Measurements from ENCODE around the gene RAD21L1.

GRCh38 chr20:1280195-1281102 lies 54.6 kb downstream of the RAD21L1 start:
- TF ChIP-seq CTCF (IDR thresholded peaks at IDR 0.05) (no peak), POLR2A (IDR thresholded peaks at IDR 0.05) (no peak)

Measured in uterus (tissue), 2 donors.